Smooth muscle cell (in vitro differentiated cells): Measurements from ENCODE around the gene GPRIN2. TPM values are rescaled to one million over a fixed set of nuclear protein-coding genes. Genes with fewer than 3 reads are reported as not detected.

Experiments used
- DNase-seq: peaks from one replicate; lab custom pipeline; 2025; ENCODE audit not compliant: unreplicated experiment; lab: John Stamatoyannopoulos, UW
- H2AFZ ChIP-seq: fragments of 200-600 bp; sonication (generic); 2 replicates; pipeline ENCODE4 v1.6.0; 2016; ENCODE audit warnings: antibody characterized with exemption, low read depth, mild to moderate bottlenecking
- H3F3A ChIP-seq: fragments of 200-600 bp; sonication (generic); 2 replicates; pipeline ENCODE4 v1.6.0; 2017; ENCODE audit warnings: antibody characterized with exemption, low read depth
- H3K27ac ChIP-seq: fragments of 200-600 bp; sonication (generic); 2 replicates; pipeline ENCODE4 v1.5.1; 2016; ENCODE audit warnings: low read depth, mild to moderate bottlenecking
- H3K27me3 ChIP-seq: fragments of 200-600 bp; sonication (generic); 2 replicates; pipeline ENCODE4 v1.6.1; 2016; ENCODE audit warnings: low read depth, mild to moderate bottlenecking
- H3K36me3 ChIP-seq: fragments of 200-600 bp; sonication (generic); 2 replicates; pipeline ENCODE4 v1.5.1; 2016; ENCODE audit warnings: low read depth
- H3K4me1 ChIP-seq: fragments of 200-600 bp; sonication (generic); 2 replicates; pipeline ENCODE4 v1.5.1; 2016; ENCODE audit warnings: low read depth
- H3K4me2 ChIP-seq: fragments of 200-600 bp; sonication (generic); 2 replicates; pipeline ENCODE4 v1.6.0; 2016; ENCODE audit warnings: mild to moderate bottlenecking
- H3K4me3 ChIP-seq: fragments of 200-600 bp; sonication (generic); 2 replicates; pipeline ENCODE4 v1.5.1; 2016; ENCODE audit warnings: mild to moderate bottlenecking
- H3K79me2 ChIP-seq: fragments of 200-600 bp; sonication (generic); 2 replicates; pipeline ENCODE4 v1.6.0; 2016; ENCODE audit warnings: low read depth, mild to moderate bottlenecking
- H3K9ac ChIP-seq: fragments of 200-600 bp; sonication (generic); 2 replicates; pipeline ENCODE4 v1.6.0; 2016; ENCODE audit warnings: low read depth
- H3K9me3 ChIP-seq: fragments of 200-600 bp; sonication (generic); replicated peaks from 2 replicates; pipeline ENCODE4 v1.5.1; 2016; ENCODE audit warnings: low read depth
- H4K20me1 ChIP-seq: fragments of 200-600 bp; sonication (generic); 2 replicates; pipeline ENCODE4 v1.6.0; 2016; ENCODE audit warnings: low read depth
- WGBS: methylation state at CpG from one replicate; pipeline ENCODE4 v1.1.7; 2016; ENCODE audit warnings: low lambda C conversion rate; 5-methylcytosine and 5-hydroxymethylcytosine counted together
- polyA plus RNA-seq: library from polyadenylated mRNA; unstranded; fragments of >200 nt; fragmentation: Nextera tagmentation; extraction: Ambion mirVana; gene quantifications from 2 replicates; pipeline ENCODE4 v1.2.1, GENCODE V29; 2016
- total RNA-seq: library from RNA; depleted of rRNA; stranded (reverse); fragments of >200 nt; gene quantifications from 2 replicates; pipeline ENCODE4 v1.2.3, GENCODE V29; 2014
- TF ChIP-seq, protein P1 (sequence below): fragments of 200-600 bp; sonication (generic); IDR thresholded peaks from 2 replicates; pipeline ENCODE4 v1.5.1; 2017; ENCODE audit warnings: borderline replicate concordance, mild to moderate bottlenecking, antibody characterized with exemption; ENCODE audit not compliant: insufficient read depth, poor library complexity, severe bottlenecking

Gene GPRIN2
- total and polyA plus RNA-seq, 2 experiments from 2014 or later = 0.54 TPM; not detected in 1

DNA sequence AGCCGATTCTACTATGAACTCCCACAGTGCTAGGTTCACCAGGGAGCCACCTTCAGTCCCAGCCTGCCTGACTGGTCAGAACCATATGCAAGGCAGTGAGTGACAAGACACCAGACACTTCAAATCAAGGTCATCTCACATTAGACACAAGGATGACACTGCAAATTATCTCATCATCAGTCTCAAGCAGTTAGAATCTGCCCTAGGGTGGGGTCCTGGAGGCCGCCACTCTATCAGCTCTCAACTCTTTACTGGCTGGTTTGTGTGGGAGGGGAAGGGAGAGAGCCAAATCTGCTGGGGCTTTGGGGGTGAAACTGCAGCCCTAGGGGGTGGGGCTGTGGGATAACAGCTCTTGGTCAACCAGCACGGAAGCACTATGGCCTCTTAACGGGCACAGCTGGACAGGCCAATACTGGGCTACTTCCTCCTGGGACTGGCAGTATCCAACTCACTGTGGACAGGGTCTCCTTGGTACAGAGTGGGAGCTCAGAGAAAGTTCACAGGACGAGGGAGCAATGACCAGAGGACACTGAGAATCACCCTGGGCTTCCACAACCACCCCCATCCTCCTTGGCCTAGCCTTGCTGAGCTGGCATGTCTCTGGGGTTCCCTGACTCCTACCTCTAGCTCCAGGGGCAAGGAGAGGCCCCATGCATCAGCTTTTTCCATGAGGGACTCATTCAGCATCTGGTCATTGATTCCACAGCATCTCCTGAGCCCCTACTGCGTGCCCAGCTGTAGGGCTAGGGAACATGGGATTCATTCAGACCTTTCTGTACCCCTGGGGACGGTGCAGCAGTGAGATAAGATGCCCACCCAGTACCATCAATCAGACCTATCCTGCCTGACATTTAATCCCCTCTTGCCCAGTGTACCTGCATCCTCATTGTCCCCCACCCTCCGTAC is 5.4 kb downstream of the GPRIN2 start:
- H3F3A ChIP-seq = no peaks in the 10 kb centered on the region
- DNase-seq = no peak
- H3K27ac ChIP-seq = no peak overlapping the region
- TF ChIP-seq, protein P1, sequence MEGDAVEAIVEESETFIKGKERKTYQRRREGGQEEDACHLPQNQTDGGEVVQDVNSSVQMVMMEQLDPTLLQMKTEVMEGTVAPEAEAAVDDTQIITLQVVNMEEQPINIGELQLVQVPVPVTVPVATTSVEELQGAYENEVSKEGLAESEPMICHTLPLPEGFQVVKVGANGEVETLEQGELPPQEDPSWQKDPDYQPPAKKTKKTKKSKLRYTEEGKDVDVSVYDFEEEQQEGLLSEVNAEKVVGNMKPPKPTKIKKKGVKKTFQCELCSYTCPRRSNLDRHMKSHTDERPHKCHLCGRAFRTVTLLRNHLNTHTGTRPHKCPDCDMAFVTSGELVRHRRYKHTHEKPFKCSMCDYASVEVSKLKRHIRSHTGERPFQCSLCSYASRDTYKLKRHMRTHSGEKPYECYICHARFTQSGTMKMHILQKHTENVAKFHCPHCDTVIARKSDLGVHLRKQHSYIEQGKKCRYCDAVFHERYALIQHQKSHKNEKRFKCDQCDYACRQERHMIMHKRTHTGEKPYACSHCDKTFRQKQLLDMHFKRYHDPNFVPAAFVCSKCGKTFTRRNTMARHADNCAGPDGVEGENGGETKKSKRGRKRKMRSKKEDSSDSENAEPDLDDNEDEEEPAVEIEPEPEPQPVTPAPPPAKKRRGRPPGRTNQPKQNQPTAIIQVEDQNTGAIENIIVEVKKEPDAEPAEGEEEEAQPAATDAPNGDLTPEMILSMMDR = no peak
- no peaks in the 10 kb centered on the region for H3K79me2 ChIP-seq
- H3K9me3 ChIP-seq = no peaks in the 10 kb centered on the region
- no peaks in the 10 kb centered on the region for H3K36me3 ChIP-seq
- peaks cover 20% of the 10 kb centered on the region for H3K27me3 ChIP-seq
- H3K4me1 ChIP-seq = peaks cover 8% of the 10 kb centered on the region
- H2AFZ ChIP-seq = no peak overlapping the region
- no peak overlapping the region for H3K4me2 ChIP-seq
- no peak overlapping the region for H3K9ac ChIP-seq
- no peaks in the 10 kb centered on the region for H4K20me1 ChIP-seq
- H3K4me3 ChIP-seq = no peak overlapping the region
- WGBS = 78% methylated on average over 8 of the region's 8 CpGs

DNA sequence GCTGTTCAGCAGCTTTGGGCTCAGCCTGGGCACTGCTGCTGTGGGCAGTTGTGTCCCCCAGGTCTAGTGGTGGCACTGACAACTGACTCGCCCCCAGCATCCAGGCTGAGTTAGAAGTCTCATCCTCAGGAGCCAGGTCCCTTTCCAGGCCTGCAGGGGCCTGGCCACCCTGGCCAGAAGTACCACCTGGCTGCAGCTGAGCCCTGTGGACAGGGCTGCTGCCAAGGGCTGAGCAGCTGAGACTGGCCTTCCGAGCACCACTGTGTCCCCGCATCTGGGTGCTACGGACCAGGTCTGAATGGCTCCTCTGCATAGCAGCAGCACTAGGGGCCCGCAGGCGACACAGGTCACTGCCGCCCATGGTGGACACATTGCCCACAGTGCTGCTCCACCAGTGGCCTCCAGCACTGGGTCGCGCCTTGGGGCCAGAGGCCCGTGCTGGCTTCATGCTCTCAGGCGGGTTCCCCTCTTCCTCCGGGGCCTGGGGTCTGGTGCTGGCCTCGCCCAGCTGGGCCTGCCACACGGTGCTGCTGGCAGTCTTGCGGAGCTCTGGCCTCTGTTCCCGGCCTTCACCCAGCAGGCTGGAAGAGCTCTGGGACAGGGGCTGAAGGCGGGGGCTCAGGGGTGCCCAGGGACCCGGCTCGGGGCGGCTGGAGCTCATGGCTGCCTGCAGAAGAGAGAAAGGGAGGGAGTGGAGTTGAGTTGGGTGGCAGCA is 6.2 kb downstream of the GPRIN2 start:
- DNase-seq = no peak
- Histone ChIP-seq H3K36me3 (no peaks in the 10 kb centered on the region), H3K9ac (no peak overlapping the region), H3K27me3 (peaks cover 12% of the 10 kb centered on the region), H3K4me3 (no peak overlapping the region), H3K4me1 (peaks cover under 1% of the 10 kb centered on the region), H3K9me3 (no peaks in the 10 kb centered on the region), H4K20me1 (no peaks in the 10 kb centered on the region), H3K27ac (no peak overlapping the region), H3K4me2 (no peak overlapping the region), H2AFZ (no peak overlapping the region), H3F3A (no peaks in the 10 kb centered on the region), H3K79me2 (no peaks in the 10 kb centered on the region)
- WGBS = 86% methylated on average over 20 of the region's 20 CpGs
- TF ChIP-seq, protein P1 = no peak

DNA sequence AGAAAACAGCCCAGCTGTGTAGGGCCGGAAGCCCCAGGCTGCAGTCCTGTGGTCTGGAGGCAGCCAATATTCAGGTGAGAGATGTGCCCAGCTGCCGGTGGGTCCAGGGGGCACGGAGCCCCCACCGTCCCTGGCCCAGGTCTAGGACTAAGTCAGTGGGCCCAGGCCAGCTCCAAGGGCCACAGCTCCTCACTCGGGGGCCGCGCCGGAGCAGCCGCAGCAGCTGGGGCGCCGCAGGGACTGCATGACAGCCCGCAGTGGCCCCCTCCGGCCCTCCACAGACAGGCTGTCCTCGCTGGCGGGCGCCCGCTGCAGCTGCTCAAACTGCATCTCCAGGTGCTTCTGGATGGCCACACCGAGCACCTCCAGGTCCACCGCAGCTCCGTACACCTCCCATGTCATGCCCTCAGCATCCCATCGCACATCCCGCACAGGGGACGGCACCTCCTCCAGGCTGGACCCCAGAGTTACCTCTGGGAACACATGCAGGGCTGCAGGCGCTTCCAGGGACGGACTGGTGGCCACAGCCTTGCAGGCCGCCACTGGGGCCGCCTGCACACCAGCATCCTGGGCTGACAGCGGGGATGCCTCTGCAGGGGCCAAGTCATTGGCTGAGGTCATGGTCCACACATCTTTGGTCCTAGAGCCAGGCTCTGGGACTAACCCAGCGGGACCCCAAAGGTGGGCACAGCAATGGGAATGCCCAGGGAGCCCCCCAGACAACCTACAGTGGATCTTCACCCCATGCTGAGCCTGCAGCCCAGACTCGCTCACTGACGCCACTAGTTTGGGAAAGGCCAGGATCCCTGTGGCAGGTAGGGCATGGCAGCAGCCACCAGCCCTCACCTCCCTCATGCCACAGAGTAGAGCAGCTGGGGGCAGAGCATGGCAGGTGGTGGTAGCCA is 7.0 kb downstream of the GPRIN2 start:
- no peak overlapping the region for H3K4me2 ChIP-seq
- H2AFZ ChIP-seq = no peak overlapping the region
- no peaks in the 10 kb centered on the region for H3K9me3 ChIP-seq
- H3F3A ChIP-seq = no peaks in the 10 kb centered on the region
- H3K79me2 ChIP-seq = no peaks in the 10 kb centered on the region
- 93% methylated on average over 31 of the region's 31 CpGs for WGBS
- no peak for DNase-seq
- no peak overlapping the region for H3K9ac ChIP-seq
- no peak overlapping the region for H3K4me3 ChIP-seq
- no peaks in the 10 kb centered on the region for H3K36me3 ChIP-seq
- no peaks in the 10 kb centered on the region for H4K20me1 ChIP-seq
- H3K27me3 ChIP-seq = peaks cover 4% of the 10 kb centered on the region
- no peaks in the 10 kb centered on the region for H3K4me1 ChIP-seq
- TF ChIP-seq, protein P1 = no peak
- no peak overlapping the region for H3K27ac ChIP-seq
